Liver (tissue), 9 donors: Measurements from ENCODE around the gene ATG5. TPM values are rescaled to one million over a fixed set of nuclear protein-coding genes. Genes with fewer than 3 reads are reported as not detected.

ENCODE experiments used
- DNase-seq: peaks from one replicate; pipeline ENCODE4 v3.0.0-alpha.2; 2017; ENCODE audit warnings: low spot score
- H3K27ac ChIP-seq, 2 donors: one replicate each; pipeline ENCODE4 v1.7.0; 2013; ENCODE audit warnings: inconsistent platforms in 2 of 2, low read length in 2 of 2, control low read depth in 1 of 2, low read depth in 1 of 2, mild to moderate bottlenecking in 1 of 2
- H3K27me3 ChIP-seq, 4 donors: one replicate each; pipeline versions ENCODE4 v1.6.1 to v1.7.0; 2013; ENCODE audit warnings: low read length in 3 of 4, inconsistent platforms in 1 of 4, mild to moderate bottlenecking in 1 of 4, moderate library complexity in 1 of 4; ENCODE audit not compliant: control insufficient read depth in 4 of 4, insufficient read depth in 4 of 4
- H3K36me3 ChIP-seq, 4 donors: one replicate each; pipeline versions ENCODE4 v1.6.1 to v1.7.0; 2013; ENCODE audit warnings: low read length in 3 of 4, mild to moderate bottlenecking in 3 of 4, low read depth in 1 of 4, moderate library complexity in 1 of 4; ENCODE audit not compliant: control insufficient read depth in 4 of 4, insufficient read depth in 3 of 4
- H3K4me1 ChIP-seq, 4 donors: one replicate each; pipeline versions ENCODE4 v1.6.1 to v1.7.0; 2013; ENCODE audit warnings: low read length in 3 of 4, mild to moderate bottlenecking in 3 of 4, moderate library complexity in 1 of 4; ENCODE audit not compliant: control insufficient read depth in 4 of 4, insufficient read depth in 4 of 4
- H3K4me3 ChIP-seq, 3 donors: one replicate each; pipeline versions ENCODE4 v1.6.1 to v1.7.0; 2013; ENCODE audit warnings: low read length in 3 of 3, control low read depth in 1 of 3, low read depth in 1 of 3, mild to moderate bottlenecking in 1 of 3
- H3K9ac ChIP-seq, 2 donors: one replicate each; pipeline ENCODE4 v1.7.0; 2013; ENCODE audit warnings: low read length in 2 of 2, mild to moderate bottlenecking in 2 of 2, moderate library complexity in 2 of 2, control low read depth in 1 of 2, low read depth in 1 of 2
- H3K9me3 ChIP-seq, 4 donors: one replicate each; pipeline versions ENCODE4 v1.6.1 to v1.7.0; 2013; ENCODE audit warnings: low read length in 3 of 4; ENCODE audit not compliant: control insufficient read depth in 4 of 4
- ATF3 ChIP-seq: IDR thresholded peaks from 2 replicates; pipeline ENCODE4 v1.6.1; 2016; ENCODE audit warnings: antibody characterized with exemption
- CTCF ChIP-seq: fragments of 150-350 bp; IDR thresholded peaks from 2 replicates; pipeline ENCODE4 v1.5.1; 2017; ENCODE audit warnings: improper control_type of control experiment, low read depth, low read length; ENCODE audit not compliant: missing input control
- EGR1 ChIP-seq, 2 donors: IDR thresholded peaks; 2 replicates each; pipeline ENCODE4 v1.6.1; 2016 to 2018; ENCODE audit warnings: antibody characterized with exemption in 2 of 2, low read depth in 2 of 2
- FOXA2 ChIP-seq: IDR thresholded peaks from 2 replicates; pipeline ENCODE4 v1.6.1; 2016; ENCODE audit warnings: antibody characterized with exemption
- GABPA ChIP-seq, 2 donors: IDR thresholded peaks in 1 of 2; conservative IDR thresholded peaks in 1 of 2; 2 replicates each; pipeline ENCODE4 v1.6.1; 2016; ENCODE audit warnings: antibody characterized with exemption in 2 of 2, mild to moderate bottlenecking in 1 of 2, moderate library complexity in 1 of 2
- HNF4A ChIP-seq, 2 donors: conservative IDR thresholded peaks; 2 replicates each; pipeline ENCODE4 v1.6.1; 2016; ENCODE audit warnings: antibody characterized with exemption in 2 of 2, mild to moderate bottlenecking in 2 of 2
- HNF4G ChIP-seq: IDR thresholded peaks from 2 replicates; pipeline ENCODE4 v1.6.1; 2016; ENCODE audit warnings: antibody characterized with exemption
- JUND ChIP-seq, 2 donors: IDR thresholded peaks; 2 replicates each; pipeline ENCODE4 v1.6.1; 2016; ENCODE audit warnings: antibody characterized with exemption in 2 of 2
- MAX ChIP-seq: IDR thresholded peaks from 2 replicates; pipeline ENCODE4 v1.6.1; 2016; ENCODE audit warnings: antibody characterized with exemption
- NR2F2 ChIP-seq: IDR thresholded peaks from 2 replicates; pipeline ENCODE4 v1.6.1; 2016; ENCODE audit warnings: antibody characterized with exemption
- RAD21 ChIP-seq, 2 donors: IDR thresholded peaks; 2 replicates each; pipeline ENCODE4 v1.6.1; 2016; ENCODE audit warnings: antibody characterized with exemption in 2 of 2, mild to moderate bottlenecking in 2 of 2
- REST ChIP-seq: IDR thresholded peaks from 2 replicates; pipeline ENCODE4 v1.6.1; 2016; ENCODE audit warnings: antibody characterized with exemption, mild to moderate bottlenecking
- RXRA ChIP-seq, 2 donors: IDR thresholded peaks; 2 replicates each; pipeline ENCODE4 v1.6.1; 2017 to 2018; ENCODE audit warnings: antibody characterized with exemption in 2 of 2, mild to moderate bottlenecking in 1 of 2
- SP1 ChIP-seq: IDR thresholded peaks from 2 replicates; pipeline ENCODE4 v1.6.1; 2018; ENCODE audit warnings: antibody characterized with exemption, mild to moderate bottlenecking
- TAF1 ChIP-seq: conservative IDR thresholded peaks from 2 replicates; pipeline ENCODE4 v1.6.1; 2016; ENCODE audit warnings: antibody characterized with exemption, mild to moderate bottlenecking
- YY1 ChIP-seq: IDR thresholded peaks from 2 replicates; pipeline ENCODE4 v1.6.1; 2016; ENCODE audit warnings: antibody characterized with exemption, mild to moderate bottlenecking
- ZBTB33 ChIP-seq: IDR thresholded peaks from 2 replicates; pipeline ENCODE4 v1.6.1; 2016; ENCODE audit warnings: antibody characterized with exemption
- WGBS: extraction: QIAGEN DNeasy Blood & Tissue Kit; methylation state at CpG from one replicate; pipeline ENCODE4 v1.1.7; 2013; 5-methylcytosine and 5-hydroxymethylcytosine counted together
- polyA plus RNA-seq, 2 donors: library from polyadenylated mRNA; stranded (reverse) in 1 of 2; unstranded in 1 of 2; fragments of 200-250 nt in 1 of 2; fragments of >200 nt in 1 of 2; fragmentation: Nextera tagmentation in 1 of 2; extraction: Ambion mirVana in 1 of 2; gene quantifications; one replicate each; pipeline versions ENCODE4 v1.2.1 to v1.2.3, GENCODE V29; 2013 to 2015
- total RNA-seq, 2 donors: library from RNA; depleted of rRNA; stranded (reverse); fragments of >200 nt; gene quantifications; one replicate each; pipeline ENCODE4 v1.2.3, GENCODE V29; 2014
- donor health status: healthy.
- donor health status: healthy.
- donor health status: healthy.
- donor health status: healthy.
- donor health status: healthy.

The ATG5 gene
- total and polyA plus RNA-seq, 4 donors, result 10.0 to 25.7 (median 19.7) TPM

GRCh38 chr6:106281088-106281487, 44.5 kb downstream of the ATG5 start:
- no peak overlapping the region for H3K27ac ChIP-seq
- TF ChIP-seq YY1, result no peak
- TF ChIP-seq CTCF, result no peak
- no peak for TF ChIP-seq HNF4G
- TF ChIP-seq NR2F2, result no peak
- no peak for TF ChIP-seq TAF1
- no peak for TF ChIP-seq ATF3
- no peak for TF ChIP-seq JUND (IDR thresholded peaks at IDR 0.05)
- TF ChIP-seq SP1, result no peak
- no peak for TF ChIP-seq RXRA (IDR thresholded peaks at IDR 0.05)
- no peak for TF ChIP-seq EGR1 (IDR thresholded peaks at IDR 0.05; ENCODE audit: low read depth in 2 of 2)
- TF ChIP-seq REST, result no peak
- no peak for TF ChIP-seq HNF4A (conservative IDR thresholded peaks at IDR 0.05)
- no peak for TF ChIP-seq MAX

GRCh38 chr6:106279179-106279578, 46.4 kb downstream of the ATG5 start:
- Histone ChIP-seq H3K36me3 (peaks cover 0 to 12% (median 5%) of the 10 kb centered on the region in 4 donors), H3K9ac (no peak overlapping the region)
- 87% methylated on average over 1 of the region's 1 CpG for WGBS
- TF ChIP-seq ZBTB33 (no peak), RXRA (IDR thresholded peaks at IDR 0.05) (no peak), REST (no peak), TAF1 (no peak), FOXA2 (no peak), MAX (no peak), GABPA (IDR thresholded peaks at IDR 0.05 in 1 of 2, conservative IDR thresholded peaks at IDR 0.05 in 1 of 2) (no peak), RAD21 (IDR thresholded peaks at IDR 0.05) (no peak), JUND (IDR thresholded peaks at IDR 0.05) (no peak), HNF4A (conservative IDR thresholded peaks at IDR 0.05) (no peak), ATF3 (no peak), YY1 (no peak), EGR1 (IDR thresholded peaks at IDR 0.05; ENCODE audit: low read depth in 2 of 2) (no peak), HNF4G (no peak)

More at GRCh38 chr6:106281088-106281487, 44.5 kb downstream of the ATG5 start:
- no peak for DNase-seq
- peaks cover 0 to 12% (median 5%) of the 10 kb centered on the region in 4 donors for H3K36me3 ChIP-seq
- H3K9me3 ChIP-seq, result no peaks in the 10 kb centered on the region
- H3K4me1 ChIP-seq, result no peaks in the 10 kb centered on the region
- no peak overlapping the region for H3K4me3 ChIP-seq
- H3K27me3 ChIP-seq, result no peaks in the 10 kb centered on the region
- H3K9ac ChIP-seq, result no peak overlapping the region

More at GRCh38 chr6:106279179-106279578, 46.4 kb downstream of the ATG5 start:
- Histone ChIP-seq H3K9me3 (no peaks in the 10 kb centered on the region), H3K4me1 (no peaks in the 10 kb centered on the region), H3K27ac (no peak overlapping the region), H3K27me3 (no peaks in the 10 kb centered on the region), H3K4me3 (no peak overlapping the region)
- no peak for DNase-seq
